Stimulated activated naive CD4-positive, alpha-beta T cell treated with Interleukin-2 at 50 U/mL for 16 hours (primary cell): ENCODE measurements around the gene LIMA1.
"Not testable (repeated sequence)": the region's sequence is repeated elsewhere in the genome, so short reads cannot be mapped to it uniquely, and the experiment has no call there.

Experiments used
- DNase-seq: peaks from one replicate; lab custom pipeline; 2025; lab: John Stamatoyannopoulos, UW

LIMA1 gene

GRCh38 chr12:50247665-50248064, 35.7 kb downstream of the LIMA1 start:
- not testable (repeated sequence) for DNase-seq

GRCh38 chr12:50246873-50247612, 36.3 kb downstream of the LIMA1 start:
- peak; percentile 36 for DNase-seq

- no peak for DNase-seq
These were observed 37.0 kb downstream of the LIMA1 start for GRCh38 chr12:50246197-50246865.

DNA sequence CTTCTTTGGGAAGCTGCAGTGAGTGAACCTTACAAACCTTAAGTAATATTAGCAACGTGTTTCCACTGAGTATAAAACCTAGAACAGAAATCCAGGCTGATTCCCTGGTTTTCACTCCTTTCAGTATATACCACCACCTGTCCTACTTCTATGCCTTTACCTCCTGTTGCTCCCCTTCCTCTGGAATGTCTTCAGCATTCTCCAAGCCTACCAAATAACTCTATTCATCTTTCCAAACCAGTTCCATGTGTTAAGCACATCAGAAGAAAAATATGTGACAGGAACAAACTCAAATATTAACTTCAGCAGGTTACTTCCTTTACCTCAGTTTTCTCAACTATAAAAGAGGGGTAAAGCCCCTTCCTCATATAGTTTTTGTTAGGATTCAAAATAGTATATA, 39.8 kb downstream of the LIMA1 start:
- DNase-seq = no peak

DNA sequence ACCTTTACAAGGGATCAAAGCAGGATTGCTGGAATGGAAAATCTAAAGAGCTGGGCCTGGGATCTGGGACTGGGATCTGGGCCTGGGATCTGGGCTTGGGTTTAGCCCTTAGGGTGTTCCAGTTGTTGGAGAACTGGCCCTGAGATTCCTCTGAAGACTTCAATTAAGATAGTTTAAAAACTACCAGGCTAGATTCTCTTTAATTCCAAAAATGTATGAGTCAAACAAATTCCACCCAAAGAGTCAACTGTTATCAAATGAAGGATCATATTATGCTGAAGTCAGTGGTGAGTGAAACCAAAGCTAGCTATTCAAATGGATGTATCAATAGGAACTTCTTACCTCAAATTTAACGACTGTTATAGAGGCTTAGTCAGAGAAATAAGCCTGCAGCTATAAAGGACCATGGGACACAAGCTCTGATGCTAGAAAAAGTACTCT, 40.5 kb downstream of the LIMA1 start:
- DNase-seq = no peak

- no peak for DNase-seq
These were observed 42.1 kb downstream of the LIMA1 start for GRCh38 chr12:50241178-50241577.

DNA sequence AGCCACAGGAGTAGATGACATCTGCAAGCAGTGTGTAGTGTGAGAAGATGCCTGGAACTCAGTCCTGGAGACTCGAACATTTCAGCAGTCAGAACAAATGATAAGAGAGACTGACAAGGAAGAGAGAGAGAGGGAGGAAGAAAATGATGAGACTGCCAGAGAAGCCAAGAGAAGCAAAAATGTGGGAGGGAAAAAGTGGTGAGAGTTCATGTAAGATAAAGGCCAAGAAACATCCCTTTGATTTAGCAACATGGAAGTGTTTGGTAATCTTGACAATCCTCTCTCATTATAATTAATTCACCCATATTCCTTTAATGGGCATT, 42.6 kb downstream of the LIMA1 start:
- no peak for DNase-seq

- no peak for DNase-seq
These were observed 43.1 kb downstream of the LIMA1 start for GRCh38 chr12:50240096-50240791.

GRCh38 chr12:50239355-50239891, 43.9 kb downstream of the LIMA1 start:
- DNase-seq = no peak

DNA sequence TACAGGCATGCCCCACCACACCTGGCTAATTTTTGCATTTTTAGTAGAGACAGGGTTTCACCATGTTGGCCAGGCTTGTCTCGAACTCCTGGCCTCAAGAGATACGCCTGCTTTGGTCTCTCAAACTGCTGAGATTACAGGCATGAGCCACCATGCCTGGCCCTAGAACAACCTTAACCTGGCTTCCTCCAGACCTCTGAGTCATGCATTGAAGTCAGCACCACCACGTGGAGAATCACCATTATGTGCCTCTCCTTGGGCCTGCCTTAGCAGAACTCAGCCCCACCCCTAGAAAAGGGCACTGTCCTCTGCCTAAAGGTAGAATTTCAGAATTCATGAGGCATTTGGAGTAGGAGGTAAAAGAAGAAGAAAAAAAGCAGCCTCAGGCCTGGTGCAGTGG, 49.0 kb downstream of the LIMA1 start:
- DNase-seq = no peak

- DNase-seq = no peak
These were observed 50.5 kb downstream of the LIMA1 start for GRCh38 chr12:50232771-50233209.

DNA sequence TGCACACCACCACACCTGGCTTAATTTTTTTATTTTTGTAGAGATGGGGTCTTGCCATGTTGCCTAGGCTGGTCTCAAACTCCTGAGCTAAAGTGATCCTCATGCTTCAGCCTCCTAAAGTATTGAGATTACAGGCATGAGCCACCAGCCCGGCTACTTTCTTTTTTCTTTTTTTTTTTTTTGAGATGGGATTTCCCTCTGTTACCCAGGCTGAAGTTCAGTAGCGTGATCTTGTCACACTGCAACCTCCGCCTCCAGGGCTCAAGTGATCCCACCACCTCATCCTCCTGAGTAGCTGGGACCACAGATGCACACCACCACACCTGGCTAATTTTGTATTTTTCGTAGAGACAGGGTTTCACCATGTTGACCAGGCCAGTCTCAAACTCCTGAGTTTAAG, 51.1 kb downstream of the LIMA1 start:
- no peak for DNase-seq

DNA sequence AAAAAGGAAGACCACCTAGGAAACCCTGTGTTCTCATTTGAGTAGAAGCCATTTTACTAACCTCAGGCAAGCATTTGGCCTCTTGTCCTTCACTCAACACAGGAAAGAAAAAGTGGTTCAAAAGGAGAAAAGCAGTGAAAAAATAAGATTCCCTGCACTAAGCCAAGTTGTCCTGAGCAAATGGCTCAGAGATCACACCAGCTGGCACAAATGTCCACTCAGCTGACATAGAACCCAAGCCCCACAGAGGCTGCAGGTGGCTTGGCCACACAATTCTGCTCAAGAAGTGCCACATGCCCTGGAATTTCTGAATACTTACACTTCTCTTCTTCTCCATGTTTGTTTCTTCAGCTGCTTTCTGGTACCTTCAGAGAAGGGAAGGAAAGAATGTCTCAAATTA, 52.0 kb downstream of the LIMA1 start:
- no peak for DNase-seq

- no peak for DNase-seq
These were observed 53.1 kb downstream of the LIMA1 start for GRCh38 chr12:50230217-50230616.

GRCh38 chr12:50224026-50224692, 59.2 kb downstream of the LIMA1 start:
- DNase-seq = peak; percentile 35

- peak; percentile 5 for DNase-seq
These were observed 61.0 kb downstream of the LIMA1 start for GRCh38 chr12:50222275-50222783.

DNA sequence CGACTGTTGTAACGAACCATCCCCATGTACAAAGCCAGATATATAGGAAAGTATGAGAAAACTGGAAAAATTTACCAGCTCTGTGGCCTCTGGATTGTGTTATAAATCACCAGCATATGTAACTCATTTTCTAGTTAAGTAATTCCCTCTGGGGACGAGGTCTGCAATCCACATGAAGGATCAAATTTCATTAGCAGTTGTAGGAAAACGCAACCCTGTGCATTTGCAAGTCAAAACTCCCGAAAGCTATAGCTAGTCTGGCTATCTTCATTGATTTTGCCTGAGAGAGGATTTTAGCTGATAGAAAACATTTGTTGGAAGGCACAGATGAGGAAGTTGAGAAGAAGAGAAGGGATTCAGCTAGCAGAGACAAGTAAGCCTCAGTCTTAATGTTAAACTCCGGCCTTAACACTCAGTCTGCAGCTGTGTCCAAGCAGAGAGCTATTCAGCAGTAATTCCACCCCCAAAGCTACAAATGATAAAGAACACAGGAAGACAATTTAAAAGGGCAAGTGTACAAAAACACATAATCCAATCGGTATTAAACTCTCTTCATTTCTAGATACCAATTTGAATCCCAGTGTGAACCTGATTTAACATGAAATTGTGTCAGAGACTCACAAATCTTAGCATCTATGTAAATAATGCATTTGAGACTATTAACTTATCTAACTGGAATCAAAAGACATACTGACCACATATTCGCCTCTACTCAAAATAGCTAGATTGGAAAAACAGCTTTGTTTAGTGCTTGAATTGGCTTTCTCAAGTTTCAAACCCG, 61.9 kb downstream of the LIMA1 start:
- DNase-seq = no peak

DNA sequence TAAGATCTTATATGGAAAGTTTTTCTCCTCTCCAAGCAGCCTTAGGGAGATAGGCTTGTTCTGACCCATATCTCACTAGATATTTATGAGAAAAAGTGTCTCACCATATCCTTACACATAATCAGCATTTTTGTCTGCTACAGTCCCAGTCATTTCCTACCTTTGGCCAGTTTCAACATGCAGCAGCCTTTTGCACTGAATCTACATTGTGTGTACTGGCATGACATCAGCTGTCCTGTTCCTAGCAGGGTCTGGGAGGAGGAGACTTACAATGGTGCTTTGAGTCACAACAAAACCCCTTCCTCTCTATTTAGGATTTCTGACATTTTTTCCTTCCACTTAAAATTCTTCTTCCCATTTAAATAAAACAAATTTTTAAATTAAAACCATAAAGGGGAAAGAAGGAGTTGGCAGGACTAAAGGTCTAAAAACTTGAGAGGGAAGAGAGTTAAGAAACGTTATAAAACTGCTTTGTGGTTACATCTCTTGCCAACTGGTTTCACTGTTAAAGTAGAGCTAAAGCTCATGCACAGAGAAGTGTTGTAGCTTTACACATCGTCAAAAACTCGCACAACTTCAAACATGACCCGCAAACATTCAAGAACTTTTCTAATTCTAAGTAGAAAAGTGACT, 62.8 kb downstream of the LIMA1 start:
- peak; percentile 40 for DNase-seq

DNA sequence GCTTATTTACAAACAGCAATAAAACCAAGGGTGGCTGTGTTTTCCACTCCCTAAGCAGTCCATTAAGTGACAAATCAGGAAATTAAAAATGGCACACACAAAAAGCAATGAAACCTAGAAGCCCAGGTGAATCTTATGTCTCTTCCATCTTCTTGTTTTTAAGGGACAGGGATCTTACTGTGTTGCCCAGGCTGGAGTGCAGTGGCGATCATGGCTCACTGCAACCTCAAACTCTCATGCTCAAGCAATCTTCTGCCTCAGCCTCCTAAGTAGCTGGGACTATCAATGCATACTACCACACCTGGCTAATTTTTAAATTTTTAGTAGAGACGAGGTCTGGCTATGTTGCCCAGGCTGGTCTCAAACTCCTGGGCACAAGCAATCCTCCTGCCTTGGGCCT, 63.8 kb downstream of the LIMA1 start:
- no peak for DNase-seq

GRCh38 chr12:50219001-50219400, 64.3 kb downstream of the LIMA1 start:
- DNase-seq = not testable (repeated sequence)

DNA sequence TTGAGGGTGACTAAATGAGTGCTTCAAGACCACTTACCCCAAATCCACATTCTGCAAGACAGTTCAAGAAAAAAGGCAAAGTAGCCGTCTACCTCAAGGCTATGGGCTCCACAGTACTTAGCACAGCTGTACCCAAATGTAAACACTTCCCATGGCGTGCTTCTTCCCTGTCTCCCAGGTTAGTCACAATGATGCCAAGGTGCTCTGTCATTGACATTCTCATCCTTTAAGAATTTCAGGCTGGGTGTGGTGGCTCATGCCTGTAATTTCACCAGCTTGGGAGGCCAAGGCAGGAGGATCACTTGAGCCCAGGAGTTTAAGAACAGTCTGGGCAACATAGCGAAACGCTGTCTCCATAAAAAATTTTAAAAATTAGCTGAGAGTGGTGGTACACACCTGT, 64.9 kb downstream of the LIMA1 start:
- no peak for DNase-seq
